Gastrocnemius medialis (tissue), 4 donors: ENCODE data around the gene ARHGAP25.

Experiments used
- POLR2A ChIP-seq, 2 donors: fragments of 450-650 bp; IDR thresholded peaks; one replicate each; pipeline ENCODE4 v1.6.1; 2017; ENCODE audit warnings: antibody characterized with exemption in 2 of 2, mild to moderate bottlenecking in 2 of 2, moderate library complexity in 2 of 2
- TF ChIP-seq, protein P1 (sequence below), 5 experiments: fragments of 450-650 bp in 3 of 5; fragments of 200-600 bp in 2 of 5; sonication (generic) in 2 of 5; IDR thresholded peaks in 4 of 5; conservative IDR thresholded peaks in 1 of 5; 1 replicate in 4 of 5; 2 replicates in 1 of 5; pipeline ENCODE4 v1.5.1; 2016 to 2019; ENCODE audit warnings: antibody characterized with exemption in 5 of 5, mild to moderate bottlenecking in 3 of 5, moderate library complexity in 3 of 5

DNA sequence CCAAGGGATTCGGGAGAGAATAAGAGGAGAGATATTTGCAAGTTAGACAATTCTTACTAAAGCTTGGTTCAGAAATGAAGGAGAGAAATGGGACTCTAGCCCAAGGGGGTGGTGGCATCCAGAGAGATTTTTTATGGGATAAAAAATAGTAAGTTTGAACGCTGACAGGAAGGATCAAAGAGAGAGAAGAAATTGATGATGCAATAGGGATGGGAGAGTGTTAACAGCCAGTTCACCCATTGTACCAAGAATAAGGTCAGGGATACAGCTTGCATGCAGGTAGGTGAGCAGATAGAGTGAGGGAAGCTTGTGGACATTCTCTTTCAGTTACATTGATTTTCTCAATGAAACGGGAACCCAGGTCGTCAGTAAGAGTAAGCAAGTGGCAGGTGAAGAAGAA is 1.2 kb upstream of the ARHGAP25 start:
- TF ChIP-seq, protein P1, sequence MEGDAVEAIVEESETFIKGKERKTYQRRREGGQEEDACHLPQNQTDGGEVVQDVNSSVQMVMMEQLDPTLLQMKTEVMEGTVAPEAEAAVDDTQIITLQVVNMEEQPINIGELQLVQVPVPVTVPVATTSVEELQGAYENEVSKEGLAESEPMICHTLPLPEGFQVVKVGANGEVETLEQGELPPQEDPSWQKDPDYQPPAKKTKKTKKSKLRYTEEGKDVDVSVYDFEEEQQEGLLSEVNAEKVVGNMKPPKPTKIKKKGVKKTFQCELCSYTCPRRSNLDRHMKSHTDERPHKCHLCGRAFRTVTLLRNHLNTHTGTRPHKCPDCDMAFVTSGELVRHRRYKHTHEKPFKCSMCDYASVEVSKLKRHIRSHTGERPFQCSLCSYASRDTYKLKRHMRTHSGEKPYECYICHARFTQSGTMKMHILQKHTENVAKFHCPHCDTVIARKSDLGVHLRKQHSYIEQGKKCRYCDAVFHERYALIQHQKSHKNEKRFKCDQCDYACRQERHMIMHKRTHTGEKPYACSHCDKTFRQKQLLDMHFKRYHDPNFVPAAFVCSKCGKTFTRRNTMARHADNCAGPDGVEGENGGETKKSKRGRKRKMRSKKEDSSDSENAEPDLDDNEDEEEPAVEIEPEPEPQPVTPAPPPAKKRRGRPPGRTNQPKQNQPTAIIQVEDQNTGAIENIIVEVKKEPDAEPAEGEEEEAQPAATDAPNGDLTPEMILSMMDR (IDR thresholded peaks at IDR 0.05 in 4 of 5, conservative IDR thresholded peaks at IDR 0.05 in 1 of 5) = no peak
- no peak for TF ChIP-seq POLR2A (IDR thresholded peaks at IDR 0.05)
